HepG2 (cell line): ENCODE data around the gene GPC6. TPM values are rescaled to one million over a fixed set of nuclear protein-coding genes. Genes with fewer than 3 reads are reported as not detected.

Source experiments
- ATAC-seq: fragments of 200-7000 bp; cut with Tn5 transposase; 3 replicates; pipeline ENCODE4 v1.9.1; 2020; ENCODE audit warnings: mild to moderate bottlenecking, moderate library complexity
- BruUV-seq: library from RNA; stranded (reverse); fragments of 400-500 nt; replicated peaks from 2 replicates; lab custom pipeline; 2021; lab: Mats Ljungman, UMichigan
- CTCF ChIA-PET: fragments of 300-600 bp; formaldehyde crosslinking; extraction: SDS; loops from one replicate; lab custom pipeline; 2021; ENCODE audit warnings: low total read pairs, inconsistent platforms, low intra/inter-chr PET ratio; lab: Yijun Ruan, JAX
- POLR2A ChIA-PET: fragments of 350-600 bp; sonication (Branson Sonifier 250); formaldehyde crosslinking; loops from one replicate; lab custom pipeline; 2020; ENCODE audit warnings: antibody characterized with exemption, inconsistent platforms; lab: Yijun Ruan, JAX
- DNase-seq: peaks from one replicate; pipeline ENCODE4 v3.0.0-alpha.2; 2015; ENCODE audit warnings: low spot score
- FAIRE-seq: peaks from 3 replicates; lab custom pipeline; 2011; peaks lifted over from hg19 to GRCh38; lab: Jason Lieb, UNC
- H2AFZ ChIP-seq: one replicate; pipeline ENCODE4 v1.6.1; 2011; ENCODE audit warnings: low read length, inconsistent platforms
- H3K27ac ChIP-seq: fragments of 300-600 bp; 3 replicates; pipeline ENCODE4 v1.8.0; 2011; ENCODE audit warnings: mixed run types, mild to moderate bottlenecking, mixed read lengths, low read length, inconsistent platforms; ENCODE audit not compliant: insufficient read depth; ENCODE audit errors: extremely low read length
- H3K27me3 ChIP-seq, 2 experiments: fragments of 200-600 bp in 1 of 2; 2 replicates in 1 of 2; 3 replicates in 1 of 2; pipeline versions ENCODE4 v1.6.0 to v1.8.0; 2011; ENCODE audit warnings: low read length in 2 of 2, mild to moderate bottlenecking in 2 of 2, moderate library complexity in 2 of 2, inconsistent platforms in 1 of 2; ENCODE audit not compliant: insufficient read depth in 2 of 2, control insufficient read depth in 1 of 2
- H3K36me3 ChIP-seq, 2 experiments: fragments of 200-600 bp in 1 of 2; replicated peaks in 1 of 2; 2 replicates in 1 of 2; 3 replicates in 1 of 2; pipeline versions ENCODE4 v1.5.1 to v1.8.0; 2011; ENCODE audit warnings: low read length in 2 of 2, inconsistent platforms in 1 of 2; ENCODE audit not compliant: insufficient read depth in 2 of 2, control insufficient read depth in 1 of 2
- H3K4me1 ChIP-seq: 2 replicates; pipeline ENCODE4 v1.5.1; 2012; ENCODE audit warnings: low read length, inconsistent platforms; ENCODE audit not compliant: insufficient read depth
- H3K4me2 ChIP-seq: 2 replicates; pipeline ENCODE4 v1.6.0; 2011; ENCODE audit warnings: low read depth, low read length, inconsistent platforms
- H3K4me3 ChIP-seq, 3 experiments: fragments of 200-600 bp in 1 of 3; sonication (generic), shearing (Covaris generic) in 1 of 3; replicated peaks in 1 of 3; 2 replicates each; pipeline ENCODE4 v1.5.1; 2011 to 2016; ENCODE audit warnings: low read length in 3 of 3, inconsistent platforms in 2 of 3, low read depth in 2 of 3, mild to moderate bottlenecking in 2 of 3, control low read depth in 1 of 3, mixed read lengths in 1 of 3; ENCODE audit not compliant: insufficient read depth in 1 of 3
- H3K79me2 ChIP-seq: one replicate; pipeline ENCODE4 v1.6.1; 2011; ENCODE audit warnings: low read length, inconsistent platforms; ENCODE audit not compliant: insufficient read depth
- H3K9ac ChIP-seq: 2 replicates; pipeline ENCODE4 v1.6.0; 2011; ENCODE audit warnings: mild to moderate bottlenecking, low read depth, low read length, inconsistent platforms; ENCODE audit not compliant: insufficient read depth
- H3K9me3 ChIP-seq: 2 replicates; pipeline ENCODE4 v1.5.1; 2012; ENCODE audit warnings: mild to moderate bottlenecking, low read length
- H4K20me1 ChIP-seq: 2 replicates; pipeline ENCODE4 v1.6.0; 2011; ENCODE audit warnings: inconsistent platforms, mild to moderate bottlenecking, low read length, moderate library complexity; ENCODE audit not compliant: insufficient read depth
- CCAR2 ChIP-seq: fragments of 200-400 bp; formaldehyde crosslinking; optimal IDR thresholded peaks from 2 replicates; pipeline ENCODE3; 2018; ENCODE audit warnings: low read depth, mild to moderate bottlenecking, low read length, moderate library complexity
- CREB3 ChIP-seq: sonication (generic); formaldehyde crosslinking; IDR thresholded peaks from 2 replicates; pipeline ENCODE4 v1.5.0; 2020; ENCODE audit warnings: missing genetic modification reagents
- ESRRA ChIP-seq: sonication (generic); formaldehyde crosslinking; IDR thresholded peaks from 2 replicates; pipeline ENCODE4 v1.5.1; 2020; ENCODE audit warnings: mild to moderate bottlenecking, low read depth, missing genetic modification reagents
- GATA4 ChIP-seq: sonication (generic); IDR thresholded peaks from 2 replicates; pipeline ENCODE4 v1.6.1; 2016; ENCODE audit warnings: antibody characterized with exemption, low read depth, borderline replicate concordance
- KLF15 ChIP-seq: sonication (generic); formaldehyde crosslinking; IDR thresholded peaks from 2 replicates; pipeline ENCODE4 v1.8.1; 2023; ENCODE audit warnings: borderline replicate concordance, mild to moderate bottlenecking, inconsistent platforms, missing genetic modification reagents, mixed read lengths
- NFIC ChIP-seq: IDR thresholded peaks from 2 replicates; pipeline ENCODE4 v1.6.1; 2012; ENCODE audit warnings: mild to moderate bottlenecking, low read length, inconsistent platforms
- PCBP2 ChIP-seq: fragments of 200-400 bp; formaldehyde crosslinking; optimal IDR thresholded peaks from 2 replicates; pipeline ENCODE3; 2018; ENCODE audit warnings: low read length, low read depth; ENCODE audit not compliant: poor library complexity, severe bottlenecking
- RNF2 ChIP-seq: fragments of 450-650 bp; conservative IDR thresholded peaks from 2 replicates; pipeline ENCODE4 v1.6.1; 2016; ENCODE audit warnings: low read depth
- SP140L ChIP-seq: sonication (generic); formaldehyde crosslinking; IDR thresholded peaks from 2 replicates; pipeline ENCODE4 v1.4.0; 2020; ENCODE audit warnings: missing genetic modification reagents, borderline replicate concordance
- TBX3 ChIP-seq: fragments of 450-650 bp; IDR thresholded peaks from 2 replicates; pipeline ENCODE4 v1.6.1; 2017; ENCODE audit warnings: antibody characterized with exemption, mild to moderate bottlenecking, inconsistent platforms, borderline replicate concordance
- TGIF2 ChIP-seq: IDR thresholded peaks from 2 replicates; pipeline ENCODE4 v1.6.1; 2016; ENCODE audit warnings: control low read depth, missing compliant biosample characterization
- ZBTB3 ChIP-seq: sonication (generic); formaldehyde crosslinking; IDR thresholded peaks from 2 replicates; pipeline ENCODE4 v1.4.0; 2020; ENCODE audit warnings: low read depth, mild to moderate bottlenecking, moderate library complexity, missing genetic modification reagents, borderline replicate concordance
- ZFP36L1 ChIP-seq: sonication (generic); formaldehyde crosslinking; IDR thresholded peaks from 2 replicates; pipeline ENCODE4 v1.8.0; 2022; ENCODE audit warnings: mild to moderate bottlenecking, missing genetic modification reagents, moderate library complexity
- ZNF224 ChIP-seq: sonication (generic); formaldehyde crosslinking; IDR thresholded peaks from 2 replicates; pipeline ENCODE4 v1.5.0; 2020; ENCODE audit warnings: mild to moderate bottlenecking, missing genetic modification reagents
- ZNF296 ChIP-seq: sonication (generic); formaldehyde crosslinking; conservative IDR thresholded peaks from 2 replicates; pipeline ENCODE4 v1.5.0; 2020; ENCODE audit warnings: mild to moderate bottlenecking, missing genetic modification reagents
- ZNF570 ChIP-seq: sonication (generic); formaldehyde crosslinking; IDR thresholded peaks from 2 replicates; pipeline ENCODE4 v1.4.0; 2020; ENCODE audit warnings: mild to moderate bottlenecking, missing genetic modification reagents, borderline replicate concordance
- ZNF720 ChIP-seq: sonication (generic); formaldehyde crosslinking; IDR thresholded peaks from 2 replicates; pipeline ENCODE4 v1.4.0; 2020; ENCODE audit warnings: missing genetic modification reagents
- WGBS: methylation state at CpG from one replicate; pipeline ENCODE4 v1.1.6; 2017; ENCODE audit warnings: low lambda C conversion rate; 5-methylcytosine and 5-hydroxymethylcytosine counted together
- in situ Hi-C: cut with HindIII; loops from 2 replicates; pipeline ENCODE4 v1.10.0; 2017; ENCODE audit warnings: low pct_unique_long_range_greater_than_20kb; ENCODE audit not compliant: extremely low pct_ligation_motif_present
- intact Hi-C: fragments of 100-400 bp; cut with micrococcal nuclease; formaldehyde crosslinking; loops from one replicate; pipeline ENCODE4 v1.10.0; 2022; ENCODE audit not compliant: unreplicated experiment
- polyA plus RNA-seq, 8 experiments: library from polyadenylated mRNA; depleted of rRNA in 3 of 8; stranded (reverse) in 7 of 8; unstranded in 1 of 8; fragments of >200 nt; fragmentation: Illumina TruSeq in 4 of 8; extraction: Trizol in 4 of 8; gene quantifications; 2 replicates each; pipeline versions ENCODE4 v1.2.1 to v1.2.3, GENCODE V29; 2011 to 2016; ENCODE audit warnings: low read depth in 4 of 8, missing spikeins in 1 of 8, mixed read lengths in 1 of 8; ENCODE audit not compliant: insufficient read depth in 1 of 8
- total RNA-seq, 5 experiments: library from RNA; depleted of rRNA; stranded (reverse); fragments of >200 nt; fragmentation: Illumina TruSeq; extraction: Trizol; gene quantifications; 2 replicates each; pipeline ENCODE4 v1.2.3, GENCODE V29; 2016; ENCODE audit warnings: low read depth in 1 of 5
- TF ChIP-seq, protein P1 (sequence below): sonication (generic); formaldehyde crosslinking; IDR thresholded peaks from 2 replicates; pipeline ENCODE4 v1.9.0; 2021; ENCODE audit warnings: missing genetic modification reagents, borderline replicate concordance
- TF ChIP-seq, protein P2 (sequence below): sonication (generic); formaldehyde crosslinking; IDR thresholded peaks from 2 replicates; pipeline ENCODE4 v1.4.0; 2020; ENCODE audit warnings: mild to moderate bottlenecking, missing genetic modification reagents

GPC6 gene
- total and polyA plus RNA-seq, 2 of the 13 experiments (the other 11 are each of a cell fraction or from before 2014, with no cell fraction given): 24.5 to 33.9 TPM

DNA sequence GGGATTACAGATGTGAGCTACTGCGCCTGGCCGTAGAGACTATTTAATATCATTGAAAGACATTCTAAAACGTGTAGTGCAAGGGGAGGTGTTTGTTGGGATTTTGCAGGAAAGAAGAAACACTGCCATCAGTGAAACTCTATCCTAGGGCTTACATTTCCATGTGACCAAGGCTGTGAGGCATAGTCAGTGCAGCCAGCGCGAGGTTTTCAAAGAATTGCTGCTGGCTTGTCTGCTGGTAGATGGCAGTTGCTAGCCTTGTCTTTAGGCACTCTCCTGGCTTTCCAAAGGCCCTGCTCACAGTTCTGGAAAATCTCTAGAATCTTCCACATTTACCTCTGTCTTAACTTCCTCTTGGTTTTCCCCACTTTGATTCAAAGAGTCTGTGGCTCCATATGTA, 77.5 kb downstream of the GPC6 start (continued):
- TF ChIP-seq, protein P1, sequence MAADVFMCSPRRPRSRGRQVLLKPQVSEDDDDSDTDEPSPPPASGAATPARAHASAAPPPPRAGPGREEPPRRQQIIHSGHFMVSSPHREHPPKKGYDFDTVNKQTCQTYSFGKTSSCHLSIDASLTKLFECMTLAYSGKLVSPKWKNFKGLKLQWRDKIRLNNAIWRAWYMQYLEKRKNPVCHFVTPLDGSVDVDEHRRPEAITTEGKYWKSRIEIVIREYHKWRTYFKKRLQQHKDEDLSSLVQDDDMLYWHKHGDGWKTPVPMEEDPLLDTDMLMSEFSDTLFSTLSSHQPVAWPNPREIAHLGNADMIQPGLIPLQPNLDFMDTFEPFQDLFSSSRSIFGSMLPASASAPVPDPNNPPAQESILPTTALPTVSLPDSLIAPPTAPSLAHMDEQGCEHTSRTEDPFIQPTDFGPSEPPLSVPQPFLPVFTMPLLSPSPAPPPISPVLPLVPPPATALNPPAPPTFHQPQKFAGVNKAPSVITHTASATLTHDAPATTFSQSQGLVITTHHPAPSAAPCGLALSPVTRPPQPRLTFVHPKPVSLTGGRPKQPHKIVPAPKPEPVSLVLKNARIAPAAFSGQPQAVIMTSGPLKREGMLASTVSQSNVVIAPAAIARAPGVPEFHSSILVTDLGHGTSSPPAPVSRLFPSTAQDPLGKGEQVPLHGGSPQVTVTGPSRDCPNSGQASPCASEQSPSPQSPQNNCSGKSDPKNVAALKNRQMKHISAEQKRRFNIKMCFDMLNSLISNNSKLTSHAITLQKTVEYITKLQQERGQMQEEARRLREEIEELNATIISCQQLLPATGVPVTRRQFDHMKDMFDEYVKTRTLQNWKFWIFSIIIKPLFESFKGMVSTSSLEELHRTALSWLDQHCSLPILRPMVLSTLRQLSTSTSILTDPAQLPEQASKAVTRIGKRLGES (CRISPR knock-in tag): no peak
- TF ChIP-seq PCBP2: no peak
- TF ChIP-seq GATA4: no peak
- no peak for TF ChIP-seq KLF15
- no peak for TF ChIP-seq ZFP36L1

DNA sequence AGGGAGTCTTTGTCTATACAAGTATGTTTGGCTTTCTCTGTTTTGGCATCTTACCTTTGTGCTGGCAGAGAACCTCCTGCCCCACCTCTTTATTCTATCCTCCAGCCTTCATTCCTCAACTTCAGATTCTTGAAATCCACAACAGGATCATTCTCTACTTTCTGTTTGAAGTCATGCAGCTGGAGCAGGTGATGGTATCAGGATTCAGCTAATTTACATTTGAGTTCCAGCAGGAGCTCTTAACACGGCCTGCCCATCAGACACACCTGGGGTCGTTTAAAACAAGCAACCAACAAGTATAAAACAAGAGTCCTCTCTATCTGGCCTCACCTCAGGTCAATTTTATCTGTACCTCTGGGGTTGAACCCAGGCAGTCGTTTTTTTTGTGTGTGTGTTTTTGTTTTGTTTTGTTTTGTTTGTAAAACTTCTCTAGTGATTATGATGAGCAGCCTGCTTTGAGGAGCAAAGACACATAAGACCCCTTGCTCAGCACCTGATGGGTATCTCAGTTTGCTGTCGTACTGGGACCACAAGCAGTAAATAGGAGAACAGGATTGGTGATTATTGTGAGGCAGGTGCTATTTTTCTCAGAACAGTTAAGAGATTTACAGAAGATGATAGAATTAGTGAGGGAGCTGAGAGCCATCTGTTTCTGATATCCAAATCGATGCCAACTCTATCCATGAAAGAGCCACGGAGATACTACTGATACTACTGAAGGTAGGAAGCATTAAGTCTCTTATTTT, 78.4 kb downstream of the GPC6 start:
- no peaks in the 10 kb centered on the region for H3K36me3 ChIP-seq
- H3K9ac ChIP-seq: no peak overlapping the region
- ATAC-seq: no peak
- TF ChIP-seq NFIC: no peak
- no peak for TF ChIP-seq RNF2
- no peak for TF ChIP-seq TGIF2 (CRISPR knock-in tag)
- TF ChIP-seq ZNF720 (CRISPR knock-in tag): no peak
- TF ChIP-seq TBX3: no peak
- TF ChIP-seq ZNF224 (CRISPR knock-in tag): no peak
- no peak for TF ChIP-seq ZNF296 (CRISPR knock-in tag)
- no peak for TF ChIP-seq ESRRA (CRISPR knock-in tag)
- TF ChIP-seq CCAR2: no peak
- TF ChIP-seq ZNF570 (CRISPR knock-in tag): no peak
- TF ChIP-seq, protein P2, sequence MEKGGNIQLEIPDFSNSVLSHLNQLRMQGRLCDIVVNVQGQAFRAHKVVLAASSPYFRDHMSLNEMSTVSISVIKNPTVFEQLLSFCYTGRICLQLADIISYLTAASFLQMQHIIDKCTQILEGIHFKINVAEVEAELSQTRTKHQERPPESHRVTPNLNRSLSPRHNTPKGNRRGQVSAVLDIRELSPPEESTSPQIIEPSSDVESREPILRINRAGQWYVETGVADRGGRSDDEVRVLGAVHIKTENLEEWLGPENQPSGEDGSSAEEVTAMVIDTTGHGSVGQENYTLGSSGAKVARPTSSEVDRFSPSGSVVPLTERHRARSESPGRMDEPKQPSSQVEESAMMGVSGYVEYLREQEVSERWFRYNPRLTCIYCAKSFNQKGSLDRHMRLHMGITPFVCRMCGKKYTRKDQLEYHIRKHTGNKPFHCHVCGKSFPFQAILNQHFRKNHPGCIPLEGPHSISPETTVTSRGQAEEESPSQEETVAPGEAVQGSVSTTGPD (CRISPR knock-in tag): no peak
- TF ChIP-seq CREB3: no peak
- no peak for TF ChIP-seq SP140L
- TF ChIP-seq ZBTB3 (CRISPR knock-in tag): no peak

More for the DNA sequence above, 78.4 kb downstream of the GPC6 start:
- Histone ChIP-seq H3K27ac (no peak overlapping the region), H4K20me1 (no peaks in the 10 kb centered on the region), H3K4me1 (no peaks in the 10 kb centered on the region), H3K27me3 (no peaks in the 10 kb centered on the region), H2AFZ (no peak overlapping the region), H3K4me3 (no peak overlapping the region), H3K79me2 (no peaks in the 10 kb centered on the region), H3K9me3 (no peaks in the 10 kb centered on the region), H3K4me2 (no peak overlapping the region)
- 68% methylated on average over 6 of the region's 6 CpGs for WGBS
- in situ Hi-C loops: no loop called here
- DNase-seq: no peak
- ChIA-PET CTCF (no interaction called here), POLR2A (no interaction called here)
- intact Hi-C loops: no loop called here
- no peak for FAIRE-seq
- BruUV-seq: no TSS peak
